Left renal cortex interstitium (tissue), 4 donors: Measurements from ENCODE around the gene SOCS2. TPM values are rescaled to one million over a fixed set of nuclear protein-coding genes. Genes with fewer than 3 reads are reported as not detected.

ENCODE experiments used
- DNase-seq, 4 donors: peaks; one replicate each; pipeline ENCODE4 v3.0.0-alpha.2; 2013; ENCODE audit warnings: low read depth in 4 of 4, low spot score in 2 of 4, missing footprints in 1 of 4
- polyA plus RNA-seq, 4 donors: library from polyadenylated mRNA; unstranded; fragments of 120-200 nt; gene quantifications; one replicate each; pipeline ENCODE4 v1.2.1, GENCODE V29; 2013; ENCODE audit not compliant: insufficient read length in 4 of 4

Gene SOCS2
- polyA plus RNA-seq, 4 donors = 31.8 to 42.3 (median 33.3) TPM

DNA sequence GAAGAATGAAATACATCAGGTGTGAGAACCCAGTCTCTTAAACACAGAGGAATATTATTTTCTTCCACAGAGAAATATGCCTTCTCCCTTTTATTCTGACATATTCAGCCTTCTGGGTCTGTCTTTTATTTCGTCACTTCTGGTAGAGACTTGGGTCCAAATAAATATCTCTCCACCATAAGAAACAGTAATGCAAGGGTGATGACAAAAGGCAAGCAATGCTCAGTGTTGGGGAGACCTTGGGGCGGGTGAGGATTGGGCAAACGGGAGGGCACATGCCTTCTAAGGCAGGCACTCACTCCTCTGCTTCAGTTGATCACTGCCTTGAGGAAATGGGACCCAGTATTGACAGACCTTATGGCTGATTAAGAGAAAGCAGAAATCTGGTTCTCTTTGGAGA, 6.7 kb upstream of the SOCS2 start:
- DNase-seq = no peak

DNA sequence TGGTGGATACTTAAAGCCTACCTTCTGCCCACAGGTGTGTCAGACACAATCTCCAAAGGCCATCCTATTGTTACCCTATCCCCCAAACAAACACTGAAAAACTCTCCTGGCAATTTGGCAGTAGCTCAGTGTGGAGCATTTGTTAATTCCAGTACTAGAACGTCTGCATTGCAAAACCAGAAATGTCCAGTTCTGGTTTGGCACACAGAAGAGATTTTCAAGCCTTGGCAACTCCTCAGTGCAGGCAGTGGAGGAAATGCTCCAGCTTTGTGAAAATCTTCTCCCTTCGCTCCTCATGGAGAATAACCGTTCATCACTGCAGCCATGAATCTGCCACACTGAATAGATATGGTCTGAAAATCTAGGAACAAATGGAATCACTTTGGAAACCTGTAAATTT, 5.3 kb upstream of the SOCS2 start:
- no peak for DNase-seq

GRCh38 chr12:93568091-93568490, 4.4 kb upstream of the SOCS2 start:
- no peak for DNase-seq

DNA sequence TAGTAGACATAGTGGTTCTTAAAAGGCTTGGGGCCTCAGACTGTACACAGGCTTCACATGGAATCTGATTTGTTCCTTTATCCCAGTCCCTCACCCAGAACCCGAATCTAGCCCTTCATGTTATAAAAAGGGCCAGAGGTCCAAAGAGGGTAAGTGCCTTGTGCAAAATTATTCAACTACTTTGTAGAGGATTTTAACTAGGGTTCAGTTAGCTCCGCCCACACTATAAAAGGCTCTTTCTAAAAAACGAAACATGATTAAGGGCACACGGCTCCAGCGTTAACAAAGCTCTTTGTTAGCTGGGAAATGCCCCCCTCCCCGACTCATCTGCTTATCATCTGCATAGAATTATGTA, 3.2 kb upstream of the SOCS2 start:
- no peak for DNase-seq

DNA sequence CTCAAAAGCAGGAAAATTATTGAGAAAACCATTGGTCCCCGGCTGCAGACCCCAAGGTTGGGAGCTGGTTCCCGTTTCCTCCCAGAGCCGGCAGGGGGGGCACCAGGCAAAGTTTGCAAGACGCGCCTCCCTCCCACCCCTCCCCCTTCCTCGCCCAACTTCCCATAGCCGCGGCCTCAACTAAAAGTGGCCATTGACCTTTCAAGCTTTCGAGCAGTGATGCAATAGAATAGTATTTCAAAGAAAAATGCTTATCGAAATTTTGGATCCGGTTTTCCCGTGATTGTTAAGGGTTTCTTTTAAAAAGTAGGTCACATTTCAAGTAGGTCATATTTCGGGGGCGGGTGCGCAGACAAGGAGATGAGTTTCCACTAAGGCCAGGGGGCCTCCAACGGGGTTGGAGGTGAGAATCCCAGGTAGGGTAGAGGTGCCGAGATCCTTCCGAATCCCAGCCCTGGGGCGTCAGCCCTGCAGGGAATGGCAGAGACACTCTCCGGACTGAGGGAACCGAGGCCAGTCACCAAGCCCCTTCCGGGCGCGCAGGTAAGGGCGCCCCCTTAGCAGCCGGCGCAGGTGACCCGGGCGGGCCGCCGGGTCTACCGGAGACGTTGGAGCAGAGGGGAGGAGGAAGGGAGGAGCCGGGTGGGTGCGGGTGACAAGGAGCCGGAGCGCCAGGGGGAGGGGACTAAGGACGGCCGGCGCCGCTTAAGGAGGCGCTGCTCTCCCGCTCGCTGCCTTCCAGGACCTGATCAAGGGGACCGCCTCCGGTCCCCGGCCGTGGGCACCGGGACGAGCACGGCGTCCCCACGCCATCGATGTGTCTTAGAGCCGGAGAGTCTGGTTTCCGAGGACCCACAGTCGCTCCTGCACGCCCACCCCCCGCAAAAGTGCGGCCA, 2.6 kb upstream of the SOCS2 start:
- peak; percentile 82 to 91 (median 87) for DNase-seq

GRCh38 chr12:93570552-93571364, 1.7 kb upstream of the SOCS2 start:
- peak in 3 of 4 donors; percentile 76 to 93 (median 92) for DNase-seq

GRCh38 chr12:93571365-93571924, 1.0 kb upstream of the SOCS2 start:
- DNase-seq = peak in 2 of 4 donors; percentile 68 to 75

- DNase-seq = peak in 1 of 4 donors; percentile 34
Observed at GRCh38 chr12:93572712-93573551, 457 bp downstream of the SOCS2 start.

GRCh38 chr12:93573552-93574223, 1.2 kb downstream of the SOCS2 start:
- DNase-seq = no peak

DNA sequence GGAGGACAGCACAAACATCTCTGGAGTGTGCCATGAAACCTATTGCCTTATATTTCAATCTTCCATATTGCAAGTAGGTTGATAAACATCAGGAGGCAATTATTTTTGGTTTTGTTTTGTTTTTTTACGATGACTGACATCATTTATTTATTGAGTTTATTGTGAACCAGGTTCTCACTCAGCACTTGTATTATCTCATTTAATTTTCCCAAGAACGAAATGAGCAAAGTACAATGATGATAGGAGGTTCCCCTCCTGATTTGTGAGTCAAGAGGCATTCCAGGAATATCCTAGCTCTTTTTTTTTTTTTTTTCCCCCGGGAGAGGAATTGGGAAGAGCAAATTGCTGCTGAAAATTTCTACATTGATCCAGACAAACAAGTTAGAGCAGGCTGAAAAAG, 4.7 kb downstream of the SOCS2 start:
- no peak for DNase-seq

GRCh38 chr12:93578221-93578620, 5.7 kb downstream of the SOCS2 start:
- no peak for DNase-seq

- DNase-seq = no peak
Observed at GRCh38 chr12:93580682-93581081, 8.2 kb downstream of the SOCS2 start.

GRCh38 chr12:93581370-93581769, 8.9 kb downstream of the SOCS2 start:
- no peak for DNase-seq

GRCh38 chr12:93582351-93582750, 9.9 kb downstream of the SOCS2 start:
- DNase-seq = no peak

DNA sequence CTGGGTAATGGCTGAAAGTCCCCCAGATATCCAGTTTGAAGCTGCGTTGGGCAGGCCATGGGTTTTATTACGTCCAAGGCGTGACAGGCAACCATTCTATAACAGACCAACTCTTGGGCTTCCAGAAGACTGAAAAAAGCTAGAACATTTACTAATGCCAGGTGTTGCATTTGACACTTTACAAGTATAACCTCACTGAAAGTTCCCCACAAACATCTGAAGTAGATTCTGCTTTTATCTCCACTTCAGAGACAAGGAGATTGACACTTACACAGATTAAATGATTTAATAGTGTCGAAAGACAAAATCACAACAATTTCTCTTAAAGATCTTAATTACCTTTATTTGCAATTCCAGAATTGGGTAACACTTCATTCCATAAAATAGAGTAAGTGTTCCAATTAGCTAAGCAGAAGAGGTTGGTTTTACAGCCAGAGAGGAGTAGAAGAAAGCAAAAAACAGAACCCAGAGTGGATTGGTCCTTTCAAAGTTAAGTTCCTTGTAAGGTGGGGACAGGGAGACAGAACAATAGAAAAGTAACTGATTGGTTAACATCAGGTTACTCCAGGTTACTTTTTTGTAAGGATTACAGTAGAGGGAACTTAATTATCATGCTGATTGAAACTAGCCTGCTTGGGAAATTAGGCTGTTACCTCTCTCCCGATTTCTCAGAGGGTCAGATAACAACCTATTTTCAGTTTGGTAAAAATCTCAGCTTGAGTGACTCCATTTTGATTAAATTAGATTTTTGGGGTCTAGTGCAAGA, 11.3 kb downstream of the SOCS2 start:
- DNase-seq = no peak

GRCh38 chr12:93585247-93585646, 12.8 kb downstream of the SOCS2 start:
- DNase-seq = no peak

GRCh38 chr12:93587611-93588010, 15.1 kb downstream of the SOCS2 start:
- no peak for DNase-seq

- DNase-seq = no peak
Observed at GRCh38 chr12:93589081-93589480, 16.6 kb downstream of the SOCS2 start.
